HL-60 (cell line): ENCODE results near the gene PACRG.

Experiments
- DNase-seq, 2 experiments: peaks; one replicate each; pipeline ENCODE4 v3.0.0-alpha.2; 2010 to 2020; ENCODE audit warnings: low read depth in 1 of 2, low spot score in 1 of 2
- H3K27ac ChIP-seq: fragments of 250-450 bp; sonication (Bioruptor Pico); replicated peaks from 2 replicates; pipeline ENCODE4 v1.5.1; 2020; ENCODE audit warnings: mild to moderate bottlenecking, moderate library complexity
- H3K27me3 ChIP-seq: fragments of 250-450 bp; sonication (Bioruptor Pico); 2 replicates; pipeline ENCODE4 v1.5.1; 2021; ENCODE audit warnings: mild to moderate bottlenecking, moderate library complexity; ENCODE audit not compliant: insufficient read depth, poor library complexity, severe bottlenecking
- H3K4me3 ChIP-seq: replicated peaks from 2 replicates; pipeline ENCODE4 v1.5.1; 2011; ENCODE audit warnings: mild to moderate bottlenecking, control low read depth, low read length; ENCODE audit not compliant: insufficient read depth
- GABPA ChIP-seq: IDR thresholded peaks from 2 replicates; pipeline ENCODE4 v1.6.1; 2012; ENCODE audit warnings: low read depth
- POLR2AphosphoS5 ChIP-seq: IDR thresholded peaks from 2 replicates; pipeline ENCODE4 v1.6.1; 2012; ENCODE audit warnings: low read depth
- SPI1 ChIP-seq: IDR thresholded peaks from 2 replicates; pipeline ENCODE4 v1.6.1; 2012; ENCODE audit warnings: low read depth, mild to moderate bottlenecking, borderline replicate concordance
- TF ChIP-seq, protein P1 (sequence below): IDR thresholded peaks from 2 replicates; pipeline ENCODE4 v1.6.1; 2012; ENCODE audit warnings: low read depth; ENCODE audit not compliant: insufficient replicate concordance
- TF ChIP-seq, protein P2 (sequence below): IDR thresholded peaks from one replicate; pipeline ENCODE4 v1.5.1; 2011; ENCODE audit warnings: low read length, control low read depth, inconsistent platforms; ENCODE audit not compliant: insufficient read depth

The PACRG gene

DNA sequence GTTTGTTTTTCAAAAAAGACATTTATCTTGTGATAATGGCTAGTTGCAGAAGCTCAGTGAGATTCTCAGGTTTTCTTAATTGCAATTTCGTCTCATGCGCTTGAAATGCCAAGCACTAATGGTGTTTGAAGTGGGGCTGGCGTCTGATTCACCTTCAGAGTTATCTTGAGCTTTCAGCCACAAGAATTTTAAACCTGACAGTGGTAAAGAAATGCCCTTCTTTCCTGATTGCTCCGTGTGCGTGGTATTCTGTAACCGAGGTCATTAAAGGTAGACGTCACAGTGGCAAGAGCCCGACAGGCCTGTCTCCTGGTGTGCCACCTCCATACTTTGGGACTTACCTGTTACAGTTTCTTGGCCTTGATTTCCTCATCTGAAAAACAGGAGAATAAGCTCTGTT, 560.3 kb downstream of the PACRG start:
- Histone ChIP-seq H3K4me3 (no peak overlapping the region), H3K27me3 (no peaks in the 10 kb centered on the region), H3K27ac (no peak overlapping the region)
- TF ChIP-seq, protein P1, sequence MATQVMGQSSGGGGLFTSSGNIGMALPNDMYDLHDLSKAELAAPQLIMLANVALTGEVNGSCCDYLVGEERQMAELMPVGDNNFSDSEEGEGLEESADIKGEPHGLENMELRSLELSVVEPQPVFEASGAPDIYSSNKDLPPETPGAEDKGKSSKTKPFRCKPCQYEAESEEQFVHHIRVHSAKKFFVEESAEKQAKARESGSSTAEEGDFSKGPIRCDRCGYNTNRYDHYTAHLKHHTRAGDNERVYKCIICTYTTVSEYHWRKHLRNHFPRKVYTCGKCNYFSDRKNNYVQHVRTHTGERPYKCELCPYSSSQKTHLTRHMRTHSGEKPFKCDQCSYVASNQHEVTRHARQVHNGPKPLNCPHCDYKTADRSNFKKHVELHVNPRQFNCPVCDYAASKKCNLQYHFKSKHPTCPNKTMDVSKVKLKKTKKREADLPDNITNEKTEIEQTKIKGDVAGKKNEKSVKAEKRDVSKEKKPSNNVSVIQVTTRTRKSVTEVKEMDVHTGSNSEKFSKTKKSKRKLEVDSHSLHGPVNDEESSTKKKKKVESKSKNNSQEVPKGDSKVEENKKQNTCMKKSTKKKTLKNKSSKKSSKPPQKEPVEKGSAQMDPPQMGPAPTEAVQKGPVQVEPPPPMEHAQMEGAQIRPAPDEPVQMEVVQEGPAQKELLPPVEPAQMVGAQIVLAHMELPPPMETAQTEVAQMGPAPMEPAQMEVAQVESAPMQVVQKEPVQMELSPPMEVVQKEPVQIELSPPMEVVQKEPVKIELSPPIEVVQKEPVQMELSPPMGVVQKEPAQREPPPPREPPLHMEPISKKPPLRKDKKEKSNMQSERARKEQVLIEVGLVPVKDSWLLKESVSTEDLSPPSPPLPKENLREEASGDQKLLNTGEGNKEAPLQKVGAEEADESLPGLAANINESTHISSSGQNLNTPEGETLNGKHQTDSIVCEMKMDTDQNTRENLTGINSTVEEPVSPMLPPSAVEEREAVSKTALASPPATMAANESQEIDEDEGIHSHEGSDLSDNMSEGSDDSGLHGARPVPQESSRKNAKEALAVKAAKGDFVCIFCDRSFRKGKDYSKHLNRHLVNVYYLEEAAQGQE = no peak
- no peak for TF ChIP-seq SPI1
- no peak for TF ChIP-seq GABPA
- DNase-seq = no peak

DNA sequence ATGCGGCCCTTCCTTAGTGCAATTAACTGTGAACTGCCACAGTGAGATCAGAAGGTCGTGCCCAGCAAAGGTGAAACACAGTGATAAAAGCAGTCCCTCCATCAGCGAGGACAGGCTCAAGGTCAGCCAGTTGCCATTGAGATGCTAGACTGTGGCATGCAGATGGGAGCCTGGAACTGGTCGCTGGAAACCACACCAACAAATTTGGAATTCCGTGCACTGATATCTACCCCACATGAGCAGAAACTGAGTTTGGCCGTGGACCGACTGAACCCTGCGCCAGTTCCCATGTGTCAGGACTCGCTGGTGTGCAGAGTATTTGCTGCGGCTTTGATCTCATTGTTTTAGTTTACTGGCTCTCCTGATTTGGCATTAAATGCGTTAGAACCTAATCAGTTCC, 561.1 kb downstream of the PACRG start:
- Histone ChIP-seq H3K4me3 (no peak overlapping the region), H3K27me3 (no peaks in the 10 kb centered on the region), H3K27ac (no peak overlapping the region)
- no peak for TF ChIP-seq SPI1
- TF ChIP-seq, protein P2, sequence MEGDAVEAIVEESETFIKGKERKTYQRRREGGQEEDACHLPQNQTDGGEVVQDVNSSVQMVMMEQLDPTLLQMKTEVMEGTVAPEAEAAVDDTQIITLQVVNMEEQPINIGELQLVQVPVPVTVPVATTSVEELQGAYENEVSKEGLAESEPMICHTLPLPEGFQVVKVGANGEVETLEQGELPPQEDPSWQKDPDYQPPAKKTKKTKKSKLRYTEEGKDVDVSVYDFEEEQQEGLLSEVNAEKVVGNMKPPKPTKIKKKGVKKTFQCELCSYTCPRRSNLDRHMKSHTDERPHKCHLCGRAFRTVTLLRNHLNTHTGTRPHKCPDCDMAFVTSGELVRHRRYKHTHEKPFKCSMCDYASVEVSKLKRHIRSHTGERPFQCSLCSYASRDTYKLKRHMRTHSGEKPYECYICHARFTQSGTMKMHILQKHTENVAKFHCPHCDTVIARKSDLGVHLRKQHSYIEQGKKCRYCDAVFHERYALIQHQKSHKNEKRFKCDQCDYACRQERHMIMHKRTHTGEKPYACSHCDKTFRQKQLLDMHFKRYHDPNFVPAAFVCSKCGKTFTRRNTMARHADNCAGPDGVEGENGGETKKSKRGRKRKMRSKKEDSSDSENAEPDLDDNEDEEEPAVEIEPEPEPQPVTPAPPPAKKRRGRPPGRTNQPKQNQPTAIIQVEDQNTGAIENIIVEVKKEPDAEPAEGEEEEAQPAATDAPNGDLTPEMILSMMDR = no peak
- no peak for TF ChIP-seq POLR2AphosphoS5
- TF ChIP-seq, protein P1 = no peak
- TF ChIP-seq GABPA = no peak
- no peak for DNase-seq

DNA sequence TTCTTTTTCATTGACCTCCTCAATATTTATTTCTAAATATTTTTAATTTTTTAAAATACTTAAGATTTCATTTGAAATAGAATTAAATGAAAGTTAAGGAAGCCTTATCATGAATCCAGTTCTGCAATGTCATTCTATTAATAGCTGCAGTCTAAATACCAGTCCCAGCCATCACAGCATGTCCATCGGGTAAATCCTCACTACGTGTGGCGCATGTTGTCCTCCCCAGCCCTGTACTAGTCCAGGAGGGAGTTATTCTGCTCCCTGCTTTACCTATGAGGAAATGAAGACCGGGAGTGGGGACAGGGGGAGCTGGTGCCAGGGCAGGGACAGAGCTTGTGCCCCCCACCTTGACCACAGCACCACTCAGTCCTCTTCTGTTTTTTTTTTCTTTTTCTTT, 561.7 kb downstream of the PACRG start:
- H3K27ac ChIP-seq = no peak overlapping the region
- H3K4me3 ChIP-seq = no peak overlapping the region
- no peaks in the 10 kb centered on the region for H3K27me3 ChIP-seq
- no peak for DNase-seq
- TF ChIP-seq GABPA (no peak), POLR2AphosphoS5 (no peak), SPI1 (no peak)
- TF ChIP-seq, protein P2 = no peak
- TF ChIP-seq, protein P1 = no peak
